Neural progenitor cell (in vitro differentiated cells): ENCODE measurements around the gene TSPAN5. TPM values are rescaled to one million over a fixed set of nuclear protein-coding genes. Genes with fewer than 3 reads are reported as not detected.

Experiments
- DNase-seq: peaks from one replicate; pipeline ENCODE4 v3.0.0-alpha.2; 2016; ENCODE audit warnings: low spot score
- H2AFZ ChIP-seq: fragments of 200-600 bp; sonication (generic); replicated peaks from 2 replicates; pipeline ENCODE4 v1.6.1; 2016; ENCODE audit warnings: antibody characterized with exemption
- H3F3A ChIP-seq: fragments of 200-600 bp; sonication (generic); 2 replicates; pipeline ENCODE4 v1.6.1; 2016; ENCODE audit warnings: antibody characterized with exemption, low read depth
- H3K27ac ChIP-seq: fragments of 200-600 bp; sonication (generic); 2 replicates; pipeline ENCODE4 v1.5.1; 2016; ENCODE audit warnings: mild to moderate bottlenecking
- H3K27me3 ChIP-seq: fragments of 200-600 bp; sonication (generic); 2 replicates; pipeline ENCODE4 v1.6.1; 2016; ENCODE audit warnings: mild to moderate bottlenecking, moderate library complexity
- H3K36me3 ChIP-seq: fragments of 200-600 bp; sonication (generic); 2 replicates; pipeline ENCODE4 v1.5.1; 2016
- H3K4me1 ChIP-seq: fragments of 200-600 bp; sonication (generic); 2 replicates; pipeline ENCODE4 v1.6.1; 2016; ENCODE audit warnings: mixed run types
- H3K4me2 ChIP-seq: fragments of 200-600 bp; sonication (generic); 2 replicates; pipeline ENCODE4 v1.6.1; 2016
- H3K4me3 ChIP-seq: fragments of 200-600 bp; sonication (generic); 2 replicates; pipeline ENCODE4 v1.5.1; 2016
- H3K79me2 ChIP-seq: fragments of 200-600 bp; sonication (generic); 2 replicates; pipeline ENCODE4 v1.6.1; 2016; ENCODE audit warnings: low read depth
- H3K9ac ChIP-seq: fragments of 200-600 bp; sonication (generic); 2 replicates; pipeline ENCODE4 v1.6.1; 2016
- H3K9me3 ChIP-seq: fragments of 200-600 bp; sonication (generic); 2 replicates; pipeline ENCODE4 v1.5.1; 2016; ENCODE audit warnings: low read depth
- H4K20me1 ChIP-seq: fragments of 200-600 bp; sonication (generic); 2 replicates; pipeline ENCODE4 v1.6.1; 2016; ENCODE audit warnings: low read depth
- H3K27ac Mint-ChIP-seq: 3 replicates; pipeline ENCODE4 v1.8.0; 2021; ENCODE audit warnings: mixed read lengths
- H3K27me3 Mint-ChIP-seq: 2 replicates; pipeline ENCODE4 v1.8.0; 2022; ENCODE audit warnings: low read depth, mild to moderate bottlenecking, inconsistent platforms, moderate library complexity, mixed read lengths; ENCODE audit not compliant: insufficient read depth
- H3K36me3 Mint-ChIP-seq: 3 replicates; pipeline ENCODE4 v1.8.0; 2021; ENCODE audit warnings: mixed read lengths
- H3K4me1 Mint-ChIP-seq: 3 replicates; pipeline ENCODE4 v1.8.0; 2021; ENCODE audit warnings: mixed read lengths
- H3K4me3 Mint-ChIP-seq: 3 replicates; pipeline ENCODE4 v1.8.0; 2021; ENCODE audit warnings: mild to moderate bottlenecking, moderate library complexity, mixed read lengths
- H3K9me3 Mint-ChIP-seq: 3 replicates; pipeline ENCODE4 v1.8.0; 2020; ENCODE audit warnings: mixed read lengths
- EZH2 ChIP-seq: fragments of 200-600 bp; sonication (generic); IDR thresholded peaks from 2 replicates; pipeline ENCODE4 v1.6.1; 2017; ENCODE audit warnings: antibody characterized with exemption, mild to moderate bottlenecking, moderate library complexity
- EZH2phosphoT487 ChIP-seq: fragments of 200-600 bp; sonication (generic); IDR thresholded peaks from 2 replicates; pipeline ENCODE4 v1.6.1; 2017; ENCODE audit warnings: antibody characterized with exemption
- total RNA-seq: library from RNA; depleted of rRNA; stranded (reverse); fragments of >200 nt; gene quantifications from 2 replicates; pipeline ENCODE4 v1.2.3, GENCODE V29; 2015; ENCODE audit warnings: low replicate concordance
- TF ChIP-seq, protein P1 (sequence below): fragments of 200-600 bp; sonication (generic); IDR thresholded peaks from 2 replicates; pipeline ENCODE4 v1.5.1; 2017; ENCODE audit warnings: antibody characterized with exemption, mild to moderate bottlenecking

TSPAN5 gene
- total RNA-seq, 1 donor from 2014 or later: 34.9 TPM

DNA sequence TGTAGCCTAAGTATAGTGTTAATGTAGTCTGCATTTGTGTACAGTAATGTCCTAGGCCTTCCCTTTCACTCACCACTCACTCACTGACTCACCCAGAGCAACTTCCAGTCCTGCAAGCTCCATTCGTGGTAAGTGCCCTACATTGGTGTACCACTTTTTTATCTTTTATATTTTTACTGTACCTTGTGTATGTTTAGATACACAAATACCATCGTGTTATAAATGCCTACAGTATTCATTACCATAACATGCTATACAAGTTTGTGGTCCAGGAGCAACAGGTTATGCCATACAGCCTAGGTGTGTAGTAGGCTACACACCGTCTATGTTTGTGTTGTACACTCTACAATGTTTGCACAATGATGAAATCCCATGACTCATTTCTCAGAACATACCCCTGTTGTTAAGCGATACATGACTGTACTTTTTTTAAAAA is 15.4 kb downstream of the TSPAN5 start:
- no peak for DNase-seq
- peaks cover 12% of the 10 kb centered on the region for H3K4me1 Mint-ChIP-seq
- no peak overlapping the region for H3K4me3 Mint-ChIP-seq
- no peaks in the 10 kb centered on the region for H3K27me3 ChIP-seq
- H3K9me3 Mint-ChIP-seq: peaks cover 6% of the 10 kb centered on the region
- peaks cover 20% of the 10 kb centered on the region for H3K4me1 ChIP-seq
- no peak for TF ChIP-seq EZH2
- H3F3A ChIP-seq: no peaks in the 10 kb centered on the region
- H3K9me3 ChIP-seq: no peaks in the 10 kb centered on the region
- H3K4me3 ChIP-seq: no peak overlapping the region
- no peak overlapping the region for H3K4me2 ChIP-seq
- H3K36me3 Mint-ChIP-seq: peaks cover 18% of the 10 kb centered on the region
- no peaks in the 10 kb centered on the region for H3K36me3 ChIP-seq
- no peak overlapping the region for H3K27ac ChIP-seq
- no peak overlapping the region for H3K27ac Mint-ChIP-seq
- peaks cover 4% of the 10 kb centered on the region for H3K27me3 Mint-ChIP-seq
- H4K20me1 ChIP-seq: peaks cover 10% of the 10 kb centered on the region
- H3K9ac ChIP-seq: no peak overlapping the region
- H2AFZ ChIP-seq: no peak overlapping the region
- peaks cover 87% of the 10 kb centered on the region for H3K79me2 ChIP-seq

DNA sequence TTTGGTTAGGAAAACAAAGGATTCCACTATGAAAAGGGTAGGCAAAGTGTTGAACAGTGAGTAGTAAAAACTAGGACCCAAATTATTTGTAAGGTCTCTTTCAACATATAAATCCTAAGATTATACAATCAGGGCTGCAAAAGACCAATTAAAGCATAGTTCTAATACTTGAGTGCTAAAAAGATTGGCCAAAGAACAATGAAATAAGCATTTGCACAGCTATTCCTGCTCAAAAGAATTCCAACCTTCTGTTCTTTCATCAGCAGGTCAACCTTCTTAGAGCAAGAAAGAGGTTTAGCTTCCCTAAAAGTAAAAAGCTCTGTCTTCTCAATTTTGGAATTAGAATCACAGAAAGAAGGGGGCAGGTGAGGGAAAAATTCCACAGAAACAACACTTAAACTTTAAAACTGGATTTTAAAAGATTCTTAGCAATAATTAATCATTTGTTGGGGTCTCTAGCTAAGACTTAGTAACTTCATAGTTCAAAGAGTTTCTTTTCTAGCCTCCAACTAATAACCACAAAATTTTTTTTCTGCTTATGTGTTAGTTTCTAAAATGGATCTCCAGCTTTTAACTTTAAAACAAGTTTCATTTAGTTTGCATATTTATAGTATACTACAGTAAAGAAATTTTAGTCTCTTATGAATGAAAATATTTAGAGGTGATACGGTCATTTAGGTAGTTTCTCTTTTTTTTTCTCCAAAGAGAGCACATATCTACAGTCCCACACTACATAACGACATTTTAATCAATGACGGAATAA is 16.3 kb downstream of the TSPAN5 start:
- H3K36me3 Mint-ChIP-seq: peaks cover 16% of the 10 kb centered on the region
- TF ChIP-seq, protein P1, sequence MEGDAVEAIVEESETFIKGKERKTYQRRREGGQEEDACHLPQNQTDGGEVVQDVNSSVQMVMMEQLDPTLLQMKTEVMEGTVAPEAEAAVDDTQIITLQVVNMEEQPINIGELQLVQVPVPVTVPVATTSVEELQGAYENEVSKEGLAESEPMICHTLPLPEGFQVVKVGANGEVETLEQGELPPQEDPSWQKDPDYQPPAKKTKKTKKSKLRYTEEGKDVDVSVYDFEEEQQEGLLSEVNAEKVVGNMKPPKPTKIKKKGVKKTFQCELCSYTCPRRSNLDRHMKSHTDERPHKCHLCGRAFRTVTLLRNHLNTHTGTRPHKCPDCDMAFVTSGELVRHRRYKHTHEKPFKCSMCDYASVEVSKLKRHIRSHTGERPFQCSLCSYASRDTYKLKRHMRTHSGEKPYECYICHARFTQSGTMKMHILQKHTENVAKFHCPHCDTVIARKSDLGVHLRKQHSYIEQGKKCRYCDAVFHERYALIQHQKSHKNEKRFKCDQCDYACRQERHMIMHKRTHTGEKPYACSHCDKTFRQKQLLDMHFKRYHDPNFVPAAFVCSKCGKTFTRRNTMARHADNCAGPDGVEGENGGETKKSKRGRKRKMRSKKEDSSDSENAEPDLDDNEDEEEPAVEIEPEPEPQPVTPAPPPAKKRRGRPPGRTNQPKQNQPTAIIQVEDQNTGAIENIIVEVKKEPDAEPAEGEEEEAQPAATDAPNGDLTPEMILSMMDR: no peak
- TF ChIP-seq EZH2 (no peak), EZH2phosphoT487 (no peak)
- peak overlapping the region; percentile 3 for H3K27ac ChIP-seq
- peaks cover 13% of the 10 kb centered on the region for H3K4me1 Mint-ChIP-seq
- no peak for DNase-seq
- no peaks in the 10 kb centered on the region for H3K27me3 ChIP-seq
- H3K79me2 ChIP-seq: peaks cover 86% of the 10 kb centered on the region
- H3K9me3 Mint-ChIP-seq: peaks cover 5% of the 10 kb centered on the region
- no peak overlapping the region for H2AFZ ChIP-seq
- H3F3A ChIP-seq: no peaks in the 10 kb centered on the region
- no peaks in the 10 kb centered on the region for H3K36me3 ChIP-seq
- H4K20me1 ChIP-seq: peaks cover 10% of the 10 kb centered on the region
- H3K4me2 ChIP-seq: peak overlapping the region; percentile 49
- H3K9ac ChIP-seq: no peak overlapping the region
- H3K27me3 Mint-ChIP-seq: peaks cover 4% of the 10 kb centered on the region
- peaks cover 17% of the 10 kb centered on the region for H3K4me1 ChIP-seq
- H3K4me3 Mint-ChIP-seq: no peak overlapping the region
- no peak overlapping the region for H3K27ac Mint-ChIP-seq
- no peaks in the 10 kb centered on the region for H3K9me3 ChIP-seq
- no peak overlapping the region for H3K4me3 ChIP-seq

DNA sequence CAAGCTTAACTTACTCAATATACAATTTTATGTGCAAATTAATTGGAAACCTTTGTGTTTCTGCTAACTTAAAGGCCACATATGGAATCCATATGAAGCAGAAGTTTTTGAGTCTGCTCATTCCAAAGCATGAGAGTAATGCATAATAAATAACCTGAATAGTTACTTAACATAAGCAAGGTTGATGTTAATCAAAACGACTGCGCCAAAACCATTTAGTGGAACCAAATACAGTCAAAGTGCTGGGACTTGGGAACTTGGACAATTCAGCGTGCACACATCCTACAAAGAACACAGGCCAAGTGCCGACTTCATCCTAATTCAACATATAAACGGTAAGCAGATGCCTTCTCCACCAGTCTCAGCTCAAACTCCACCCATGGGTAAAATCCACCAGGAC is 17.0 kb downstream of the TSPAN5 start:
- H3K79me2 ChIP-seq: peaks cover 86% of the 10 kb centered on the region
- no peak overlapping the region for H2AFZ ChIP-seq
- Mint-ChIP-seq H3K4me1 (peaks cover 14% of the 10 kb centered on the region), H3K4me3 (no peak overlapping the region), H3K27ac (no peak overlapping the region), H3K9me3 (peaks cover 5% of the 10 kb centered on the region), H3K27me3 (peaks cover 4% of the 10 kb centered on the region), H3K36me3 (peaks cover 15% of the 10 kb centered on the region)
- no peak for DNase-seq
- TF ChIP-seq, protein P1: no peak
- TF ChIP-seq EZH2phosphoT487: no peak
- TF ChIP-seq EZH2: no peak
- H3K4me1 ChIP-seq: peaks cover 15% of the 10 kb centered on the region
- H3F3A ChIP-seq: no peaks in the 10 kb centered on the region
- H3K4me2 ChIP-seq: peak overlapping the region; percentile 49
- no peak overlapping the region for H3K9ac ChIP-seq
- peaks cover 10% of the 10 kb centered on the region for H4K20me1 ChIP-seq
- no peak overlapping the region for H3K4me3 ChIP-seq
- H3K36me3 ChIP-seq: no peaks in the 10 kb centered on the region
- H3K27me3 ChIP-seq: no peaks in the 10 kb centered on the region
- H3K9me3 ChIP-seq: no peaks in the 10 kb centered on the region
- H3K27ac ChIP-seq: no peak overlapping the region

DNA sequence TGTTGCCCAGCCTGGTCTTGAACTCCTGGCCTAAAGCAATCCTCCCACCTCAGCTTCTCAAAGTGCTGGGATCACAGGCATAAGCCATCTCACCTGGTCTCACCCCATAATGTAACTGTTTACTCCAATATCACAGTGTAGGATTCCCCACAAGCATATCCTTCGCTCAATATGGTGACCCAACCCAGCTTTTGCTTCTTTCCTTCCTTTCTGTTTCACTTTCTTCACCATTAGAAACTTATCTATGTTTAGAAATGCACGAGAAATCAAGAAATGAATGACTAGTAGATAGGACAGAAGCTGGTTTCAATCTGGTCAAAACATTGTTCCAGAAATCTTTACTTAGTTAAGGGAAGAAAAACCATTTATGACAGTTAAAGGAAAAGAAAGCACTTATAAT is 18.9 kb downstream of the TSPAN5 start:
- Mint-ChIP-seq H3K9me3 (no peaks in the 10 kb centered on the region), H3K27me3 (peaks cover 2% of the 10 kb centered on the region), H3K36me3 (peaks cover 9% of the 10 kb centered on the region), H3K4me1 (peaks cover 10% of the 10 kb centered on the region), H3K4me3 (no peak overlapping the region), H3K27ac (no peak overlapping the region)
- Histone ChIP-seq H3K9ac (no peak overlapping the region), H3F3A (no peaks in the 10 kb centered on the region), H3K4me1 (peaks cover 11% of the 10 kb centered on the region), H3K27ac (no peak overlapping the region), H3K4me3 (no peak overlapping the region), H4K20me1 (peaks cover 10% of the 10 kb centered on the region), H3K36me3 (no peaks in the 10 kb centered on the region), H2AFZ (no peak overlapping the region), H3K9me3 (no peaks in the 10 kb centered on the region), H3K79me2 (peaks cover 85% of the 10 kb centered on the region), H3K4me2 (no peak overlapping the region), H3K27me3 (no peaks in the 10 kb centered on the region)
- TF ChIP-seq, protein P1: no peak
- no peak for TF ChIP-seq EZH2
- TF ChIP-seq EZH2phosphoT487: no peak
- DNase-seq: no peak
